HepG2 (cell line): ENCODE results near the gene AGTPBP1. TPM values are rescaled to one million over a fixed set of nuclear protein-coding genes. Genes with fewer than 3 reads are reported as not detected.

ENCODE experiments used
- FIP1L1 ChIP-seq: fragments of 200-400 bp; formaldehyde crosslinking; IDR thresholded peaks from 2 replicates; pipeline ENCODE4 v1.6.1; 2018; ENCODE audit warnings: low read depth, mild to moderate bottlenecking, low read length, moderate library complexity, borderline replicate concordance; ENCODE audit not compliant: insufficient read depth
- HDAC1 ChIP-seq: sonication (generic); formaldehyde crosslinking; IDR thresholded peaks from 2 replicates; pipeline ENCODE4 v1.5.1; 2020; ENCODE audit warnings: mild to moderate bottlenecking, missing genetic modification reagents
- NRL ChIP-seq: sonication (generic); formaldehyde crosslinking; IDR thresholded peaks from 2 replicates; pipeline ENCODE4 v1.5.0; 2020; ENCODE audit warnings: missing genetic modification reagents, mild to moderate bottlenecking, moderate library complexity, borderline replicate concordance
- SRSF4 ChIP-seq: fragments of 200-400 bp; formaldehyde crosslinking; IDR thresholded peaks from one replicate; pipeline ENCODE4 v1.6.1; 2018; ENCODE audit warnings: mild to moderate bottlenecking, low read depth, low read length, moderate library complexity; ENCODE audit not compliant: poor library complexity, severe bottlenecking
- ZNF256 ChIP-seq: sonication (generic); formaldehyde crosslinking; conservative IDR thresholded peaks from 2 replicates; pipeline ENCODE4 v1.4.0; 2020; ENCODE audit warnings: missing genetic modification reagents
- ZNF367 ChIP-seq: sonication (generic); formaldehyde crosslinking; IDR thresholded peaks from 2 replicates; pipeline ENCODE4 v1.4.0; 2020; ENCODE audit warnings: missing genetic modification reagents, borderline replicate concordance
- ZNF468 ChIP-seq: sonication (generic); formaldehyde crosslinking; IDR thresholded peaks from 2 replicates; pipeline ENCODE4 v1.8.0; 2022; ENCODE audit warnings: mild to moderate bottlenecking, moderate library complexity, missing genetic modification reagents
- ZSCAN30 ChIP-seq: sonication (generic); formaldehyde crosslinking; IDR thresholded peaks from 2 replicates; pipeline ENCODE4 v1.5.0; 2020; ENCODE audit warnings: mild to moderate bottlenecking, missing genetic modification reagents
- polyA plus RNA-seq, 8 experiments: library from polyadenylated mRNA; depleted of rRNA in 3 of 8; stranded (reverse) in 7 of 8; unstranded in 1 of 8; fragments of >200 nt; fragmentation: Illumina TruSeq in 4 of 8; extraction: Trizol in 4 of 8; gene quantifications; 2 replicates each; pipeline versions ENCODE4 v1.2.1 to v1.2.3, GENCODE V29; 2011 to 2016; ENCODE audit warnings: low read depth in 4 of 8, missing spikeins in 1 of 8, mixed read lengths in 1 of 8; ENCODE audit not compliant: insufficient read depth in 1 of 8
- total RNA-seq, 5 experiments: library from RNA; depleted of rRNA; stranded (reverse); fragments of >200 nt; fragmentation: Illumina TruSeq; extraction: Trizol; gene quantifications; 2 replicates each; pipeline ENCODE4 v1.2.3, GENCODE V29; 2016; ENCODE audit warnings: low read depth in 1 of 5
- TF ChIP-seq, protein P1 (sequence below): sonication (generic); formaldehyde crosslinking; conservative IDR thresholded peaks from 2 replicates; pipeline ENCODE4 v1.4.0; 2020; ENCODE audit warnings: mild to moderate bottlenecking, missing genetic modification reagents, moderate library complexity
- TF ChIP-seq, protein P2 (sequence below): sonication (generic); formaldehyde crosslinking; IDR thresholded peaks from 2 replicates; pipeline ENCODE4 v1.4.0; 2020; ENCODE audit warnings: mild to moderate bottlenecking, missing genetic modification reagents, borderline replicate concordance
- TF ChIP-seq, protein P3 (sequence below), 2 experiments: IDR thresholded peaks; 2 replicates each; pipeline ENCODE4 v1.6.1; 2011 to 2012; ENCODE audit warnings: low read length in 2 of 2, borderline replicate concordance in 1 of 2, low read depth in 1 of 2, mild to moderate bottlenecking in 1 of 2, moderate library complexity in 1 of 2
- TF ChIP-seq, protein P4 (sequence below): sonication (generic); formaldehyde crosslinking; IDR thresholded peaks from 2 replicates; pipeline ENCODE4 v1.4.0; 2020; ENCODE audit warnings: missing genetic modification reagents
- TF ChIP-seq, protein P5 (sequence below): IDR thresholded peaks from 2 replicates; pipeline ENCODE4 v1.6.1; 2016
- TF ChIP-seq, protein P6 (sequence below): sonication (generic); formaldehyde crosslinking; IDR thresholded peaks from 2 replicates; pipeline ENCODE4 v1.8.0; 2022; ENCODE audit warnings: missing genetic modification reagents, mild to moderate bottlenecking, borderline replicate concordance

The AGTPBP1 gene
- total and polyA plus RNA-seq, 2 of the 13 experiments (the other 11 are each of a cell fraction or from before 2014, with no cell fraction given) = 9.7 to 22.3 TPM

DNA sequence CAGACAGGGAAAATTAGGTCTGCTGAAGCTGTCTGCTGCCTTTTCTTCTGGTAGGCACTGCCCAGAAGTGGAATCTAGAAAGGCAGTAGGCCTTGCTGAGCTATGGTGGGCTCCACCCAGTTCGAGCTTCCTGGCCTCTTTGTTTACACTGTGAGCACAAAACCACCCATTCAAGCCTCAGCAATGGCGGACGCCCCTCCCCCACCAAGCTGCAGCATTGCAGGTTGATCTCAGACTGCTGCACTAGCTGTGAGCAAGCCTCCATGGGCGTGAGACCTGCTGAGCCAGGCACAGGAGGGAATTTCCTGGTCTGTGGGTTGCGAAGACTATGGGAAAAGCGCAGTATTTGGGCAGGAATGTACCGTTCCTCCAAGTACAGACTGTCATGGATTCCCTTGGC is 18.5 kb downstream of the AGTPBP1 start (continued):
- TF ChIP-seq, protein P1, sequence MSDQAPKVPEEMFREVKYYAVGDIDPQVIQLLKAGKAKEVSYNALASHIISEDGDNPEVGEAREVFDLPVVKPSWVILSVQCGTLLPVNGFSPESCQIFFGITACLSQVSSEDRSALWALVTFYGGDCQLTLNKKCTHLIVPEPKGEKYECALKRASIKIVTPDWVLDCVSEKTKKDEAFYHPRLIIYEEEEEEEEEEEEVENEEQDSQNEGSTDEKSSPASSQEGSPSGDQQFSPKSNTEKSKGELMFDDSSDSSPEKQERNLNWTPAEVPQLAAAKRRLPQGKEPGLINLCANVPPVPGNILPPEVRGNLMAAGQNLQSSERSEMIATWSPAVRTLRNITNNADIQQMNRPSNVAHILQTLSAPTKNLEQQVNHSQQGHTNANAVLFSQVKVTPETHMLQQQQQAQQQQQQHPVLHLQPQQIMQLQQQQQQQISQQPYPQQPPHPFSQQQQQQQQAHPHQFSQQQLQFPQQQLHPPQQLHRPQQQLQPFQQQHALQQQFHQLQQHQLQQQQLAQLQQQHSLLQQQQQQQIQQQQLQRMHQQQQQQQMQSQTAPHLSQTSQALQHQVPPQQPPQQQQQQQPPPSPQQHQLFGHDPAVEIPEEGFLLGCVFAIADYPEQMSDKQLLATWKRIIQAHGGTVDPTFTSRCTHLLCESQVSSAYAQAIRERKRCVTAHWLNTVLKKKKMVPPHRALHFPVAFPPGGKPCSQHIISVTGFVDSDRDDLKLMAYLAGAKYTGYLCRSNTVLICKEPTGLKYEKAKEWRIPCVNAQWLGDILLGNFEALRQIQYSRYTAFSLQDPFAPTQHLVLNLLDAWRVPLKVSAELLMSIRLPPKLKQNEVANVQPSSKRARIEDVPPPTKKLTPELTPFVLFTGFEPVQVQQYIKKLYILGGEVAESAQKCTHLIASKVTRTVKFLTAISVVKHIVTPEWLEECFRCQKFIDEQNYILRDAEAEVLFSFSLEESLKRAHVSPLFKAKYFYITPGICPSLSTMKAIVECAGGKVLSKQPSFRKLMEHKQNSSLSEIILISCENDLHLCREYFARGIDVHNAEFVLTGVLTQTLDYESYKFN (CRISPR knock-in tag) = peak; percentile 65; the same call in 1 of the 2 replicates
- TF ChIP-seq FIP1L1 (no peak), NRL (CRISPR knock-in tag) (0 out of 2 replicates have a peak, but pooled peaks have one; percentile 42), HDAC1 (CRISPR knock-in tag) (peak; percentile 44; the same call in 1 of the 2 replicates), ZNF256 (no peak), ZNF367 (CRISPR knock-in tag) (no peak), ZSCAN30 (no peak), ZNF468 (no peak), SRSF4 (no peak)
- TF ChIP-seq, protein P2, sequence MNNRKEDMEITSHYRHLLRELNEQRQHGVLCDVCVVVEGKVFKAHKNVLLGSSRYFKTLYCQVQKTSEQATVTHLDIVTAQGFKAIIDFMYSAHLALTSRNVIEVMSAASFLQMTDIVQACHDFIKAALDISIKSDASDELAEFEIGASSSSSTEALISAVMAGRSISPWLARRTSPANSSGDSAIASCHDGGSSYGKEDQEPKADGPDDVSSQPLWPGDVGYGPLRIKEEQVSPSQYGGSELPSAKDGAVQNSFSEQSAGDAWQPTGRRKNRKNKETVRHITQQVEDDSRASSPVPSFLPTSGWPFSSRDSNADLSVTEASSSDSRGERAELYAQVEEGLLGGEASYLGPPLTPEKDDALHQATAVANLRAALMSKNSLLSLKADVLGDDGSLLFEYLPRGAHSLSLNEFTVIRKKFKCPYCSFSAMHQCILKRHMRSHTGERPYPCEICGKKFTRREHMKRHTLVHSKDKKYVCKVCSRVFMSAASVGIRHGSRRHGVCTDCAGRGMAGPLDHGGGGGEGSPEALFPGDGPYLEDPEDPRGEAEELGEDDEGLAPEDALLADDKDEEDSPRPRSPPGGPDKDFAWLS (CRISPR knock-in tag) = no peak
- TF ChIP-seq, protein P3, sequence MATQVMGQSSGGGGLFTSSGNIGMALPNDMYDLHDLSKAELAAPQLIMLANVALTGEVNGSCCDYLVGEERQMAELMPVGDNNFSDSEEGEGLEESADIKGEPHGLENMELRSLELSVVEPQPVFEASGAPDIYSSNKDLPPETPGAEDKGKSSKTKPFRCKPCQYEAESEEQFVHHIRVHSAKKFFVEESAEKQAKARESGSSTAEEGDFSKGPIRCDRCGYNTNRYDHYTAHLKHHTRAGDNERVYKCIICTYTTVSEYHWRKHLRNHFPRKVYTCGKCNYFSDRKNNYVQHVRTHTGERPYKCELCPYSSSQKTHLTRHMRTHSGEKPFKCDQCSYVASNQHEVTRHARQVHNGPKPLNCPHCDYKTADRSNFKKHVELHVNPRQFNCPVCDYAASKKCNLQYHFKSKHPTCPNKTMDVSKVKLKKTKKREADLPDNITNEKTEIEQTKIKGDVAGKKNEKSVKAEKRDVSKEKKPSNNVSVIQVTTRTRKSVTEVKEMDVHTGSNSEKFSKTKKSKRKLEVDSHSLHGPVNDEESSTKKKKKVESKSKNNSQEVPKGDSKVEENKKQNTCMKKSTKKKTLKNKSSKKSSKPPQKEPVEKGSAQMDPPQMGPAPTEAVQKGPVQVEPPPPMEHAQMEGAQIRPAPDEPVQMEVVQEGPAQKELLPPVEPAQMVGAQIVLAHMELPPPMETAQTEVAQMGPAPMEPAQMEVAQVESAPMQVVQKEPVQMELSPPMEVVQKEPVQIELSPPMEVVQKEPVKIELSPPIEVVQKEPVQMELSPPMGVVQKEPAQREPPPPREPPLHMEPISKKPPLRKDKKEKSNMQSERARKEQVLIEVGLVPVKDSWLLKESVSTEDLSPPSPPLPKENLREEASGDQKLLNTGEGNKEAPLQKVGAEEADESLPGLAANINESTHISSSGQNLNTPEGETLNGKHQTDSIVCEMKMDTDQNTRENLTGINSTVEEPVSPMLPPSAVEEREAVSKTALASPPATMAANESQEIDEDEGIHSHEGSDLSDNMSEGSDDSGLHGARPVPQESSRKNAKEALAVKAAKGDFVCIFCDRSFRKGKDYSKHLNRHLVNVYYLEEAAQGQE (IDR thresholded peaks at IDR 0.05; ENCODE audit: borderline replicate concordance in 1 of 2, low read depth in 1 of 2, low read length in 2 of 2) = no peak
- TF ChIP-seq, protein P4, sequence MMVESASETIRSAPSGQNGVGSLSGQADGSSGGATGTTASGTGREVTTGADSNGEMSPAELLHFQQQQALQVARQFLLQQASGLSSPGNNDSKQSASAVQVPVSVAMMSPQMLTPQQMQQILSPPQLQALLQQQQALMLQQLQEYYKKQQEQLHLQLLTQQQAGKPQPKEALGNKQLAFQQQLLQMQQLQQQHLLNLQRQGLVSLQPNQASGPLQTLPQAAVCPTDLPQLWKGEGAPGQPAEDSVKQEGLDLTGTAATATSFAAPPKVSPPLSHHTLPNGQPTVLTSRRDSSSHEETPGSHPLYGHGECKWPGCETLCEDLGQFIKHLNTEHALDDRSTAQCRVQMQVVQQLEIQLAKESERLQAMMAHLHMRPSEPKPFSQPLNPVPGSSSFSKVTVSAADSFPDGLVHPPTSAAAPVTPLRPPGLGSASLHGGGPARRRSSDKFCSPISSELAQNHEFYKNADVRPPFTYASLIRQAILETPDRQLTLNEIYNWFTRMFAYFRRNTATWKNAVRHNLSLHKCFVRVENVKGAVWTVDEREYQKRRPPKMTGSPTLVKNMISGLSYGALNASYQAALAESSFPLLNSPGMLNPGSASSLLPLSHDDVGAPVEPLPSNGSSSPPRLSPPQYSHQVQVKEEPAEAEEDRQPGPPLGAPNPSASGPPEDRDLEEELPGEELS (CRISPR knock-in tag) = peak; percentile 75
- TF ChIP-seq, protein P5, sequence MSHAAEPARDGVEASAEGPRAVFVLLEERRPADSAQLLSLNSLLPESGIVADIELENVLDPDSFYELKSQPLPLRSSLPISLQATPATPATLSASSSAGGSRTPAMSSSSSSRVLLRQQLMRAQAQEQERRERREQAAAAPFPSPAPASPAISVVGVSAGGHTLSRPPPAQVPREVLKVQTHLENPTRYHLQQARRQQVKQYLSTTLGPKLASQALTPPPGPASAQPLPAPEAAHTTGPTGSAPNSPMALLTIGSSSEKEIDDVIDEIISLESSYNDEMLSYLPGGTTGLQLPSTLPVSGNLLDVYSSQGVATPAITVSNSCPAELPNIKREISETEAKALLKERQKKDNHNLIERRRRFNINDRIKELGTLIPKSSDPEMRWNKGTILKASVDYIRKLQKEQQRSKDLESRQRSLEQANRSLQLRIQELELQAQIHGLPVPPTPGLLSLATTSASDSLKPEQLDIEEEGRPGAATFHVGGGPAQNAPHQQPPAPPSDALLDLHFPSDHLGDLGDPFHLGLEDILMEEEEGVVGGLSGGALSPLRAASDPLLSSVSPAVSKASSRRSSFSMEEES (CRISPR knock-in tag) = no peak
- TF ChIP-seq, protein P6, sequence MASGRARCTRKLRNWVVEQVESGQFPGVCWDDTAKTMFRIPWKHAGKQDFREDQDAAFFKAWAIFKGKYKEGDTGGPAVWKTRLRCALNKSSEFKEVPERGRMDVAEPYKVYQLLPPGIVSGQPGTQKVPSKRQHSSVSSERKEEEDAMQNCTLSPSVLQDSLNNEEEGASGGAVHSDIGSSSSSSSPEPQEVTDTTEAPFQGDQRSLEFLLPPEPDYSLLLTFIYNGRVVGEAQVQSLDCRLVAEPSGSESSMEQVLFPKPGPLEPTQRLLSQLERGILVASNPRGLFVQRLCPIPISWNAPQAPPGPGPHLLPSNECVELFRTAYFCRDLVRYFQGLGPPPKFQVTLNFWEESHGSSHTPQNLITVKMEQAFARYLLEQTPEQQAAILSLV = no peak
